Measurements from ENCODE around the gene PPT1.

- TF ChIP-seq YY1 (IDR thresholded peaks at IDR 0.05; ENCODE audit: low read depth, low read length) (no peak), HDAC2 (IDR thresholded peaks at IDR 0.05; ENCODE audit: borderline replicate concordance in 1 of 2, low read depth in 2 of 2, low read length in 2 of 2) (no peak), EZH2 (IDR thresholded peaks at IDR 0.05; ENCODE audit: low read depth, low read length, severe bottlenecking) (no peak), TAF1 (IDR thresholded peaks at IDR 0.05; ENCODE audit: low read depth, low read length) (no peak), CBX5 (IDR thresholded peaks at IDR 0.05; ENCODE audit: low read depth, low read length) (no peak), SP2 (IDR thresholded peaks at IDR 0.05; ENCODE audit: low read length) (no peak), CTCF (IDR thresholded peaks at IDR 0.05; ENCODE audit: control extremely low read depth in 1 of 3, insufficient read depth in 1 of 3, low read depth in 1 of 3, low read length in 3 of 3) (no peak), ASH2L (IDR thresholded peaks at IDR 0.05; ENCODE audit: low read length) (no peak), CHD1 (IDR thresholded peaks at IDR 0.05; ENCODE audit: low read depth, low read length) (no peak), SIRT6 (IDR thresholded peaks at IDR 0.05; ENCODE audit: low read length) (no peak), RFX5 (IDR thresholded peaks at IDR 0.05; ENCODE audit: borderline replicate concordance, low read depth, low read length) (no peak), EP300 (IDR thresholded peaks at IDR 0.05; ENCODE audit: borderline replicate concordance in 1 of 2, low read depth in 2 of 2, low read length in 2 of 2) (no peak)
- TF ChIP-seq, protein P1, sequence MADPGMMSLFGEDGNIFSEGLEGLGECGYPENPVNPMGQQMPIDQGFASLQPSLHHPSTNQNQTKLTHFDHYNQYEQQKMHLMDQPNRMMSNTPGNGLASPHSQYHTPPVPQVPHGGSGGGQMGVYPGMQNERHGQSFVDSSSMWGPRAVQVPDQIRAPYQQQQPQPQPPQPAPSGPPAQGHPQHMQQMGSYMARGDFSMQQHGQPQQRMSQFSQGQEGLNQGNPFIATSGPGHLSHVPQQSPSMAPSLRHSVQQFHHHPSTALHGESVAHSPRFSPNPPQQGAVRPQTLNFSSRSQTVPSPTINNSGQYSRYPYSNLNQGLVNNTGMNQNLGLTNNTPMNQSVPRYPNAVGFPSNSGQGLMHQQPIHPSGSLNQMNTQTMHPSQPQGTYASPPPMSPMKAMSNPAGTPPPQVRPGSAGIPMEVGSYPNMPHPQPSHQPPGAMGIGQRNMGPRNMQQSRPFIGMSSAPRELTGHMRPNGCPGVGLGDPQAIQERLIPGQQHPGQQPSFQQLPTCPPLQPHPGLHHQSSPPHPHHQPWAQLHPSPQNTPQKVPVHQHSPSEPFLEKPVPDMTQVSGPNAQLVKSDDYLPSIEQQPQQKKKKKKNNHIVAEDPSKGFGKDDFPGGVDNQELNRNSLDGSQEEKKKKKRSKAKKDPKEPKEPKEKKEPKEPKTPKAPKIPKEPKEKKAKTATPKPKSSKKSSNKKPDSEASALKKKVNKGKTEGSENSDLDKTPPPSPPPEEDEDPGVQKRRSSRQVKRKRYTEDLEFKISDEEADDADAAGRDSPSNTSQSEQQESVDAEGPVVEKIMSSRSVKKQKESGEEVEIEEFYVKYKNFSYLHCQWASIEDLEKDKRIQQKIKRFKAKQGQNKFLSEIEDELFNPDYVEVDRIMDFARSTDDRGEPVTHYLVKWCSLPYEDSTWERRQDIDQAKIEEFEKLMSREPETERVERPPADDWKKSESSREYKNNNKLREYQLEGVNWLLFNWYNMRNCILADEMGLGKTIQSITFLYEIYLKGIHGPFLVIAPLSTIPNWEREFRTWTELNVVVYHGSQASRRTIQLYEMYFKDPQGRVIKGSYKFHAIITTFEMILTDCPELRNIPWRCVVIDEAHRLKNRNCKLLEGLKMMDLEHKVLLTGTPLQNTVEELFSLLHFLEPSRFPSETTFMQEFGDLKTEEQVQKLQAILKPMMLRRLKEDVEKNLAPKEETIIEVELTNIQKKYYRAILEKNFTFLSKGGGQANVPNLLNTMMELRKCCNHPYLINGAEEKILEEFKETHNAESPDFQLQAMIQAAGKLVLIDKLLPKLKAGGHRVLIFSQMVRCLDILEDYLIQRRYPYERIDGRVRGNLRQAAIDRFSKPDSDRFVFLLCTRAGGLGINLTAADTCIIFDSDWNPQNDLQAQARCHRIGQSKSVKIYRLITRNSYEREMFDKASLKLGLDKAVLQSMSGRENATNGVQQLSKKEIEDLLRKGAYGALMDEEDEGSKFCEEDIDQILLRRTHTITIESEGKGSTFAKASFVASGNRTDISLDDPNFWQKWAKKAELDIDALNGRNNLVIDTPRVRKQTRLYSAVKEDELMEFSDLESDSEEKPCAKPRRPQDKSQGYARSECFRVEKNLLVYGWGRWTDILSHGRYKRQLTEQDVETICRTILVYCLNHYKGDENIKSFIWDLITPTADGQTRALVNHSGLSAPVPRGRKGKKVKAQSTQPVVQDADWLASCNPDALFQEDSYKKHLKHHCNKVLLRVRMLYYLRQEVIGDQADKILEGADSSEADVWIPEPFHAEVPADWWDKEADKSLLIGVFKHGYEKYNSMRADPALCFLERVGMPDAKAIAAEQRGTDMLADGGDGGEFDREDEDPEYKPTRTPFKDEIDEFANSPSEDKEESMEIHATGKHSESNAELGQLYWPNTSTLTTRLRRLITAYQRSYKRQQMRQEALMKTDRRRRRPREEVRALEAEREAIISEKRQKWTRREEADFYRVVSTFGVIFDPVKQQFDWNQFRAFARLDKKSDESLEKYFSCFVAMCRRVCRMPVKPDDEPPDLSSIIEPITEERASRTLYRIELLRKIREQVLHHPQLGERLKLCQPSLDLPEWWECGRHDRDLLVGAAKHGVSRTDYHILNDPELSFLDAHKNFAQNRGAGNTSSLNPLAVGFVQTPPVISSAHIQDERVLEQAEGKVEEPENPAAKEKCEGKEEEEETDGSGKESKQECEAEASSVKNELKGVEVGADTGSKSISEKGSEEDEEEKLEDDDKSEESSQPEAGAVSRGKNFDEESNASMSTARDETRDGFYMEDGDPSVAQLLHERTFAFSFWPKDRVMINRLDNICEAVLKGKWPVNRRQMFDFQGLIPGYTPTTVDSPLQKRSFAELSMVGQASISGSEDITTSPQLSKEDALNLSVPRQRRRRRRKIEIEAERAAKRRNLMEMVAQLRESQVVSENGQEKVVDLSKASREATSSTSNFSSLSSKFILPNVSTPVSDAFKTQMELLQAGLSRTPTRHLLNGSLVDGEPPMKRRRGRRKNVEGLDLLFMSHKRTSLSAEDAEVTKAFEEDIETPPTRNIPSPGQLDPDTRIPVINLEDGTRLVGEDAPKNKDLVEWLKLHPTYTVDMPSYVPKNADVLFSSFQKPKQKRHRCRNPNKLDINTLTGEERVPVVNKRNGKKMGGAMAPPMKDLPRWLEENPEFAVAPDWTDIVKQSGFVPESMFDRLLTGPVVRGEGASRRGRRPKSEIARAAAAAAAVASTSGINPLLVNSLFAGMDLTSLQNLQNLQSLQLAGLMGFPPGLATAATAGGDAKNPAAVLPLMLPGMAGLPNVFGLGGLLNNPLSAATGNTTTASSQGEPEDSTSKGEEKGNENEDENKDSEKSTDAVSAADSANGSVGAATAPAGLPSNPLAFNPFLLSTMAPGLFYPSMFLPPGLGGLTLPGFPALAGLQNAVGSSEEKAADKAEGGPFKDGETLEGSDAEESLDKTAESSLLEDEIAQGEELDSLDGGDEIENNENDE (IDR thresholded peaks at IDR 0.05; ENCODE audit: insufficient replicate concordance, low read length) = no peak
Observed at GRCh38 chr1:40075266-40075665, 21.8 kb downstream of the PPT1 start.

Data from H1 (cell line).